Psoas muscle (tissue), 8 donors: ENCODE measurements around the gene RAD51B. TPM values are rescaled to one million over a fixed set of nuclear protein-coding genes. Genes with fewer than 3 reads are reported as not detected.

Experiments used
- ATAC-seq, 4 donors: fragments of 200-7000 bp; cut with Tn5 transposase; one replicate each; pipeline ENCODE4 v1.9.1; 2020; ENCODE audit warnings: moderate library complexity in 3 of 4, mild to moderate bottlenecking in 2 of 4
- DNase-seq, 2 donors: peaks; one replicate each; pipeline ENCODE4 v3.0.0-alpha.2; 2020
- H3K27ac ChIP-seq: fragments of 200-600 bp; one replicate; pipeline ENCODE4 v1.8.0; 2022
- H3K27me3 ChIP-seq, 3 donors: fragments of 200-600 bp in 1 of 3; one replicate each; pipeline versions ENCODE4 v1.6.1 to v1.8.0; 2013 to 2022; ENCODE audit warnings: low read length in 2 of 3, mild to moderate bottlenecking in 2 of 3, moderate library complexity in 1 of 3; ENCODE audit not compliant: insufficient read depth in 3 of 3
- H3K36me3 ChIP-seq, 2 donors: fragments of 200-600 bp in 1 of 2; one replicate each; pipeline versions ENCODE4 v1.6.1 to v1.8.0; 2013 to 2022; ENCODE audit warnings: low read depth in 1 of 2, mild to moderate bottlenecking in 1 of 2, moderate library complexity in 1 of 2; ENCODE audit not compliant: insufficient read depth in 1 of 2
- H3K4me1 ChIP-seq: fragments of 200-600 bp; one replicate; pipeline ENCODE4 v1.8.0; 2022
- H3K4me3 ChIP-seq: fragments of 200-600 bp; one replicate; pipeline ENCODE4 v1.8.0; 2022; ENCODE audit warnings: mild to moderate bottlenecking
- H3K9me3 ChIP-seq: fragments of 200-600 bp; one replicate; pipeline ENCODE4 v1.8.0; 2022
- WGBS, 3 donors: extraction: QIAGEN DNeasy Blood & Tissue Kit; methylation state at CpG; one replicate each; pipeline versions ENCODE4 v1.1.6 to v1.1.7; 2013; 5-methylcytosine and 5-hydroxymethylcytosine counted together
- intact Hi-C, 2 donors: fragments of 100-400 bp; cut with DNase I; formaldehyde crosslinking; loops; one replicate each; pipeline versions ENCODE4 v1.11.0 to v1.14.2; 2022
- polyA plus RNA-seq, 3 donors: library from polyadenylated mRNA; stranded (reverse); fragments of 200-250 nt; gene quantifications; one replicate each; pipeline ENCODE4 v1.2.3, GENCODE V29; 2013
- total RNA-seq, 4 donors: library from RNA; stranded (reverse); fragmentation: NEBNext Ultra II Directional in 2 of 4; extraction: Animal tissue kit (Norgen Biotek cat#: 25700) in 2 of 4; gene quantifications; one replicate each; pipeline versions ENCODE4 v1.2.1 to v1.2.4, GENCODE V29; 2021 to 2023
- TF ChIP-seq, protein P1 (sequence below): fragments of 200-600 bp; IDR thresholded peaks from one replicate; pipeline ENCODE4 v1.8.0; 2022; ENCODE audit warnings: antibody characterized with exemption
- donor health status: healthy with polysubstance abuse.
- donor health status: DM: no; HTN: no; CAD: no; lungs with moderate emphysema.
- donor health status: Bipolar disorder and iron deficiency.
- donor health status: healthy.
- donor health status: DM: yes; HTN: yes; CAD: no.
- donor health status: DM: no; HTN: no; CAD: no.
- donor health status: DM: no; HTN: no; CAD: no.
- donor health status: DM: yes; HTN: yes; CAD: no.

The RAD51B gene
- total and polyA plus RNA-seq, 7 donors, result 0.60 to 7.2 (median 2.2) TPM

DNA sequence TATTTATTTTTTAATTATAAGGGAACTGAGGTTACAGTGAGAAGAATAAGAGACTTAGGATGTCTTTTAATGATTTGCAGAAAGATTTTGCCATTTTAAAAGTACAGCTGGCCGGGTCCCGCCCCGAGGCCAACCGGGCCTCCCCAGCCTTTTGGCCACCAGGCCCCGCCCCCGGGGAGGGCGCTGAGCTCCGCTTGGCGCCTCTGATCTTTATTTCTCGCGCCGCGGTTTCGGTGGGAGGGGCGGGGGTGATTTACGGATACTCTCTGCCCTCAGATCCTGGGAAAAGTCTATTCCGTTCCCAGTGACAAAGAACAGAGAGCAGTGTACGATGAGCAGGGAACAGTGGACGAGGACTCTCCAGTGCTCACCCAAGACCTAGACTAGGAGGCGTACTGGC, 20.8 kb upstream of the RAD51B start:
- DNase-seq (no peak), ATAC-seq (no peak)
- H3K36me3 ChIP-seq, result peaks cover 4 to 100% of the 10 kb centered on the region in 2 donors
- H3K4me3 ChIP-seq, result no peak overlapping the region
- no peaks in the 10 kb centered on the region for H3K9me3 ChIP-seq
- no peak overlapping the region for H3K27ac ChIP-seq
- intact Hi-C loops, result no loop called here
- TF ChIP-seq, protein P1, sequence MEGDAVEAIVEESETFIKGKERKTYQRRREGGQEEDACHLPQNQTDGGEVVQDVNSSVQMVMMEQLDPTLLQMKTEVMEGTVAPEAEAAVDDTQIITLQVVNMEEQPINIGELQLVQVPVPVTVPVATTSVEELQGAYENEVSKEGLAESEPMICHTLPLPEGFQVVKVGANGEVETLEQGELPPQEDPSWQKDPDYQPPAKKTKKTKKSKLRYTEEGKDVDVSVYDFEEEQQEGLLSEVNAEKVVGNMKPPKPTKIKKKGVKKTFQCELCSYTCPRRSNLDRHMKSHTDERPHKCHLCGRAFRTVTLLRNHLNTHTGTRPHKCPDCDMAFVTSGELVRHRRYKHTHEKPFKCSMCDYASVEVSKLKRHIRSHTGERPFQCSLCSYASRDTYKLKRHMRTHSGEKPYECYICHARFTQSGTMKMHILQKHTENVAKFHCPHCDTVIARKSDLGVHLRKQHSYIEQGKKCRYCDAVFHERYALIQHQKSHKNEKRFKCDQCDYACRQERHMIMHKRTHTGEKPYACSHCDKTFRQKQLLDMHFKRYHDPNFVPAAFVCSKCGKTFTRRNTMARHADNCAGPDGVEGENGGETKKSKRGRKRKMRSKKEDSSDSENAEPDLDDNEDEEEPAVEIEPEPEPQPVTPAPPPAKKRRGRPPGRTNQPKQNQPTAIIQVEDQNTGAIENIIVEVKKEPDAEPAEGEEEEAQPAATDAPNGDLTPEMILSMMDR, result no peak
- WGBS, 3 donors, result 87 to 92% (median 88%) methylated on average over 20 of the region's 20 CpGs
- H3K4me1 ChIP-seq, result no peaks in the 10 kb centered on the region
- no peaks in the 10 kb centered on the region for H3K27me3 ChIP-seq

DNA sequence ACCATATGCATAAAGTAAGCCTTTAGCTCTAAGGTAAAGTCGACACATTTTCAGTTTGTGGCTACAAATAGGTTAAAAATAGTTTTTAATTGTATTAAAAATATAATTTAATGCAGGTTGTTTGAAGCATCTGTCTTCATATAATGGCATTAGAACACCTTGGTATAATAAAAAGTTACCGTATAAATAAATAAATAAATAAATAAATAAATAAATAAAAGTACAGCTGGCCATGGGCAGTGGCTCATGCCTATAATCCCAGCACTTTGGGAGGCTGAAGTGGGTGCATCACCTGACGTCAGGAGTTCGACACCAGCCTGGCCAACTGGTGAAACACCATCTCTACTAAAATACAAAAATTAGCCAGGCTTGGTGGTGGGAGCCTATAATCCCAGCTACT, 18.8 kb upstream of the RAD51B start:
- Histone ChIP-seq H3K9me3 (no peaks in the 10 kb centered on the region), H3K27me3 (no peaks in the 10 kb centered on the region), H3K4me3 (no peak overlapping the region), H3K36me3 (peaks cover 9 to 100% of the 10 kb centered on the region in 2 donors), H3K27ac (no peak overlapping the region), H3K4me1 (peaks cover 3% of the 10 kb centered on the region)
- no peak for DNase-seq
- TF ChIP-seq, protein P1, result no peak
- intact Hi-C loops, result no loop called here
- 96 to 98% (median 96%) methylated on average over 4 of the region's 4 CpGs for WGBS, 3 donors
- no peak for ATAC-seq

DNA sequence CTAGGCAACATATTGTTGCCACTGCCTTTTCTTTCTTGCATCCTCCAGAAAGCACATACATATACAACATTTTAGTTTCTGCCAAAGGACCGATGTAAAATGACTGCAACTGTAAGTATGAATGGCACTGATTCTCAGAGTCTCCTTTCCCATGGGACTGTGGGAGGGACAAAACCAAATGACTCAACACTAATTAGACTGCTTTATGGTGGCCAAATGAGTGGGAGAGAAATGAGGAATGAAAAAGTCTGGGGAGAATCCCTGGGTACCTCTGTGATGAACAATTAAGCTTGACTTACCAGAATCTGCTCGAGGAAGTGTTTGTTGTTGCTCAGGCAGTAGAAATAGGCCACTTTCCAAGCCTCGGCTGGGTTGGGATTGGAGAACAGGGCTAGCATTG, 13.3 kb upstream of the RAD51B start:
- H3K27ac ChIP-seq, result no peak overlapping the region
- WGBS, 3 donors, result 72 to 87% (median 73%) methylated on average over 3 of the region's 3 CpGs
- DNase-seq (no peak), ATAC-seq (no peak)
- H3K4me1 ChIP-seq, result peaks cover 6% of the 10 kb centered on the region
- no peaks in the 10 kb centered on the region for H3K27me3 ChIP-seq
- TF ChIP-seq, protein P1, result no peak
- peaks cover 15 to 99% of the 10 kb centered on the region in 2 donors for H3K36me3 ChIP-seq
- intact Hi-C loops, result loop anchor here in 1 of 2 donors (5.0 kb wide), 1 partner anchor 39 kb away; no protein-coding TSS in a partner anchor
- H3K4me3 ChIP-seq, result no peak overlapping the region
- H3K9me3 ChIP-seq, result no peaks in the 10 kb centered on the region

DNA sequence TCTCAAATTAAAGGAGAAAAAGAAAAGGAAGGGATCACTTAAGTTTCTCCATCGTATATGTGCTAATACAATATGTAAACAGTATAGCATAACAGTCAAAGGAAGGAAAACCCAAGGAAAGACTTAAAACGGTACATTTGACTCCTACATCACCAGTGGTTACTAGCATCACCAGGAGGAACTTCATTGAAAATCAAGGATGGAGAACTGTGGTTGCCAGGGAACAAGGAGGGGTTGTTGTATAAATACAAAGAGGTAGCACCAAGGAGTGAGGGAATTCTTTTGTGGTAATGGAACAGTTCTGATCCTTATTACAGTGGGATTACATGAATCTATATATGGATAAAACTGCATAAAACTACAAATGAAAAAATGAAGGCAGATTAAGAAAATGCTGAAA, 4.8 kb upstream of the RAD51B start:
- intact Hi-C loops, result no loop called here
- H3K4me1 ChIP-seq, result peaks cover 15% of the 10 kb centered on the region
- H3K27ac ChIP-seq, result no peak overlapping the region
- no peaks in the 10 kb centered on the region for H3K27me3 ChIP-seq
- H3K4me3 ChIP-seq, result peak overlapping the region; percentile 99
- peaks cover 0 to 54% of the 10 kb centered on the region in 2 donors for H3K36me3 ChIP-seq
- 75 to 82% (median 76%) methylated on average over 2 of the region's 2 CpGs for WGBS, 3 donors
- H3K9me3 ChIP-seq, result no peaks in the 10 kb centered on the region
- ATAC-seq (no peak), DNase-seq (no peak)
- TF ChIP-seq, protein P1, result no peak

DNA sequence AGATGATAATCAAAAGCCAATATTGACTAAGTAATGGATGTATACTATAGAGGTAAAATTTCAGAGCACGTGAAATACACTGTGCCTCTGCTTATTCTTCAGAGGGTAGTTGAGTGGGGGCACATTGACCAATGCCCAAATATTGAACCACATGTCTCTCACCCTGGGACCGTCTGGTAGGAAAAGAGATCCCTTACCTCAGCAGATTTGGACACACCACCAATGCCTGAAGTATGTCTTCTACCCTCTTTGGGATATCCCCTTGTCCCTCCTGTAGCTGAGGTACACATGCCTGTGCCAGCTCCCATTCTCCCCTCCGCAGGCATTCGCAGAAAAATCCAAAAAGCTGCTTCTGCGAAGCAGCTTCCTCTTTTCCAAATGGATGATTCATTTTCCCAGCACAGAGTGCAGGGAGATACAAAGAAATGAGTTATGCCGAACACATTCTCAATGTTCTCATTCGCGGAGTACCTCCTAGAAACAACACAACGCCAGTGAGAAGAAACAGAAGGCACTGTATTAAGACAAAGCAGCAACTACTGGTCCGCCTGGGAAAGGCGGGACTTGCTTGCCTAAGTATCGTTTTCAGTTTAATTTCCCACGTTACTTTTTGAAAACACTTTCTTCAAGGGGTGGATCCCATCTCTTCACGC, 3.9 kb upstream of the RAD51B start:
- WGBS, 3 donors, result 3 to 5% (median 4%) methylated on average over 14 of the region's 14 CpGs
- DNase-seq (no peak), ATAC-seq (no peak)
- Histone ChIP-seq H3K27ac (peak overlapping the region; percentile 88), H3K9me3 (no peaks in the 10 kb centered on the region), H3K27me3 (no peaks in the 10 kb centered on the region), H3K4me1 (peaks cover 21% of the 10 kb centered on the region), H3K4me3 (peak overlapping the region; percentile 99), H3K36me3 (peaks cover 0 to 45% of the 10 kb centered on the region in 2 donors)
- intact Hi-C loops, result no loop called here
- TF ChIP-seq, protein P1, result no peak
